RWPE1 (cell line): ENCODE results near the gene IGSF8.

ENCODE experiments used
- CTCF ChIA-PET: fragments of 350-600 bp; sonication (Branson Sonifier 250); formaldehyde crosslinking; extraction: SDS; loops from one replicate; lab custom pipeline; 2021; lab: Yijun Ruan, JAX
- POLR2A ChIA-PET: fragments of 400-600 bp; formaldehyde crosslinking; extraction: SDS; loops from one replicate; lab custom pipeline; 2020; ENCODE audit warnings: antibody characterized with exemption; ENCODE audit not compliant: low non-redundant PET; lab: Yijun Ruan, JAX
- DNase-seq: peaks from one replicate; pipeline ENCODE4 v3.0.0; 2012; ENCODE audit warnings: low spot score
- H3K27ac ChIP-seq: fragments of 450-650 bp; 2 replicates; pipeline ENCODE4 v1.5.1; 2017
- CTCF ChIP-seq: fragments of 450-650 bp; conservative IDR thresholded peaks from 2 replicates; pipeline ENCODE4 v1.5.1; 2017; ENCODE audit warnings: low read depth, mild to moderate bottlenecking

The IGSF8 gene

DNA sequence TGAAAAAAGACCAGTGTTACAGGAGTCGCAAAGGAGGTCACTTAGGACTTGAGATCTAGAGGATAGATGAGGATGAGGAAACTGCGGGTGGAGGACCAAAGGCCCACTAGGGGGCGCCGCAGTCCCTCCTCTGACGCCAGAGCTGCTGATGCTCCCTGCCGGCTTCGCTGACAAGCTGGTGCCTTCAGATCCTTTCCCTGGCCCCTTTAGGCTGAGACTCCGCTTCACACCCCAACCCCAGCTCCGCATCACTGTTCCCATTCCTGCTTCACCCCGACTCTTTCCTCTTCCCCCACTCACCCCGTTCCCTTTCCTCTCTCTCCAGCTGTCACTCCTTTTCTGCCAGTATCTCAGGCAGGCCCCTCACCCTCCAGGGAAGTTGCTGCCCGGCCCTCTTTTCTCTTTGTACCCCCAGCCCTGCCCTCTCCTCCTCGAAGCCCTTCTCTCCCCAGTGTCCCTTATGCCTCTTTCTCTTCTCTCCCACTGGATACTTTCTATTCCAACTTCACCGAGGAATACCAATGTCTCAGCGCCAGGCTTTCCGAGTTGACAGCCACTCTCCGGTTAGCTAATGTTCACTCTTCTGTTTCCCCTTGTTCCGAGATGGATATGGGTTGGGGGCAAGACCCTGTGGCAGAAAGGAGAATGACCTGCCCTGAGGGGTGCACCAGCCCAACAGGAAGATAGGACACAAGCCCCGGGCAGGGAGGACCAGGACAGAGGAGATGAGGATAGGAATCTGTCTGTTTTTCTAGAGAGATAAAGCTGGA, 12.5 kb downstream of the IGSF8 start:
- DNase-seq: peak; percentile 51
- ChIA-PET CTCF (interaction anchor here (0.5 to 5.0 kb wide), 14 partner anchors 12 to 1115 kb away, joined by 3 to 37 read pairs (median 4); partner anchors contain the start of gene PIGM), POLR2A (no interaction called here)
- H3K27ac ChIP-seq: no peak overlapping the region
- TF ChIP-seq CTCF: no peak; the same call in 1 of the 2 replicates

GRCh38 chr1:160084771-160085321, 13.6 kb downstream of the IGSF8 start:
- ChIA-PET CTCF (interaction anchor here (0.6 to 5.0 kb wide), 12 partner anchors 11 to 1022 kb away, joined by 3 to 37 read pairs (median 4); no protein-coding TSS in a partner anchor), POLR2A (no interaction called here)
- DNase-seq: no peak

DNA sequence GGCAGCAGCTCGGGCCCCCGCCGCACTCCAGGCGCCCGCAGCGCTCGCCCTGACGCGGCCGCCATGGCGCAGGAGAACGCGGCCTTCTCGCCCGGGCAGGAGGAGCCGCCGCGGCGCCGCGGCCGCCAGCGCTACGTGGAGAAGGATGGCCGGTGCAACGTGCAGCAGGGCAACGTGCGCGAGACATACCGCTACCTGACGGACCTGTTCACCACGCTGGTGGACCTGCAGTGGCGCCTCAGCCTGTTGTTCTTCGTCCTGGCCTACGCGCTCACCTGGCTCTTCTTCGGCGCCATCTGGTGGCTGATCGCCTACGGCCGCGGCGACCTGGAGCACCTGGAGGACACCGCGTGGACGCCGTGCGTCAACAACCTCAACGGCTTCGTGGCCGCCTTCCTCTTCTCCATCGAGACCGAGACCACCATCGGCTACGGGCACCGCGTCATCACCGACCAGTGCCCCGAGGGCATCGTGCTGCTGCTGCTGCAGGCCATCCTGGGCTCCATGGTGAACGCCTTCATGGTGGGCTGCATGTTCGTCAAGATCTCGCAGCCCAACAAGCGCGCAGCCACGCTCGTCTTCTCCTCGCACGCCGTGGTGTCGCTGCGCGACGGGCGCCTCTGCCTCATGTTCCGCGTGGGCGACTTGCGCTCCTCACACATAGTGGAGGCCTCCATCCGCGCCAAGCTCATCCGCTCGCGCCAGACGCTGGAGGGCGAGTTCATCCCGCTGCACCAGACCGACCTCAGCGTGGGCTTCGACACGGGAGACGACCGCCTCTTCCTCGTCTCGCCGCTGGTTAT, 14.2 kb downstream of the IGSF8 start:
- ChIA-PET CTCF (interaction anchor here (0.5 to 5.0 kb wide), 11 partner anchors 11 to 1023 kb away, joined by 3 to 37 read pairs (median 3); no protein-coding TSS in a partner anchor), POLR2A (no interaction called here)
- peak; percentile 78 for DNase-seq
- peak; percentile 87 for TF ChIP-seq CTCF
- H3K27ac ChIP-seq: no peak overlapping the region

More at GRCh38 chr1:160084771-160085321, 13.6 kb downstream of the IGSF8 start:
- no peak overlapping the region for H3K27ac ChIP-seq
- no peak for TF ChIP-seq CTCF

GRCh38 chr1:160082926-160083325, 15.5 kb downstream of the IGSF8 start:
- TF ChIP-seq CTCF: no peak
- CTCF ChIA-PET: interaction anchor here (0.6 to 5.1 kb wide), 6 partner anchors 37 to 942 kb away, joined by 3 to 47 read pairs (median 5); partner anchors contain the start of gene ATP1A4

DNA sequence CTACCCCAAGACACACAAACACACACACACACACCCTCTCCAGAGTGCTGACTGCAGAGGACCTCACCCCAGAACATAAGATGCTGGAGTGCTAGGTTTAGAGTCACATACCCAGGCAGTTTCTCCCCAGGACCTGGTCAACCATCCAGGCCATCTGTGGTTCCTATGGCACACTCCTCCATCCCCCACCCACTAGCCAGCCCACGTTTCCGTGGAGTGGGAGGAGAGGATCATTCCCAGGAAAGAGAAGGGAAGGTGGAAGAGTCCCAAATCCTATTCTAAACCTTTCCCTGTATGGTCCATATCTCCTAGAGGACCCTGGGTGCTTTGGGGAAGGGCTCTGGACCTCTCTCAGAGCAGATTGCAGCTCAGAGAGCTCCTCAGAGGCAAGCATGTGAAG, 15.9 kb downstream of the IGSF8 start:
- TF ChIP-seq CTCF: no peak
- POLR2A ChIA-PET: interaction anchor here (1.2 kb wide), 1 partner anchor 36 kb away, joined by 7 read pairs; no protein-coding TSS in a partner anchor
- CTCF ChIA-PET: interaction anchor here (0.6 to 5.1 kb wide), 3 partner anchors 36 to 941 kb away, joined by 4 to 47 read pairs (median 6); no protein-coding TSS in a partner anchor

More at GRCh38 chr1:160082926-160083325, 15.5 kb downstream of the IGSF8 start:
- H3K27ac ChIP-seq: no peak overlapping the region
- DNase-seq: no peak
- POLR2A ChIA-PET: interaction anchor here (1.2 kb wide), 1 partner anchor 36 kb away, joined by 7 read pairs; no protein-coding TSS in a partner anchor

More for the DNA sequence above, 15.9 kb downstream of the IGSF8 start:
- no peak overlapping the region for H3K27ac ChIP-seq
- no peak for DNase-seq
